HCT116 (cell line): ENCODE data around the gene EPHA4. TPM values are rescaled to one million over a fixed set of nuclear protein-coding genes. Genes with fewer than 3 reads are reported as not detected.

ENCODE experiments used
- ATAC-seq: fragments of 200-7000 bp; cut with Tn5 transposase; 2 replicates; pipeline ENCODE4 v1.9.1; 2020; ENCODE audit warnings: mild to moderate bottlenecking, moderate library complexity
- BruUV-seq: library from RNA; stranded (reverse); fragments of 400-500 nt; replicated peaks from 2 replicates; lab custom pipeline; 2021; lab: Mats Ljungman, UMichigan
- CTCF ChIA-PET: fragments of 300-600 bp; sonication (Branson Sonifier 250); formaldehyde crosslinking; loops from one replicate; lab custom pipeline; 2021; ENCODE audit warnings: antibody characterized with exemption; lab: Charles Lee
- POLR2A ChIA-PET: fragments of 300-600, 350-600 bp; sonication (Branson Sonifier 250); formaldehyde crosslinking; loops from one replicate; lab custom pipeline; 2021; ENCODE audit warnings: antibody characterized with exemption; lab: Charles Lee
- RAD21 ChIA-PET, 2 experiments: fragments of 300-600 bp; sonication (Branson Sonifier 250); formaldehyde crosslinking; loops; one replicate each; lab custom pipeline; 2023; ENCODE audit warnings: low total read pairs in 2 of 2; ENCODE audit not compliant: uncharacterized antibody in 2 of 2, unreplicated experiment in 2 of 2, low non-redundant PET in 1 of 2; lab: Charles Lee
- DNase-seq: peaks from one replicate; pipeline ENCODE4 v3.0.0-alpha.2; 2010; ENCODE audit warnings: low read depth, low spot score
- H2AFZ ChIP-seq: fragments of 200-600 bp; shearing (Covaris generic), sonication (generic); 2 replicates; pipeline ENCODE4 v1.6.1; 2017; ENCODE audit warnings: low read depth, mixed run types, mixed read lengths, antibody characterized with exemption, low read length; ENCODE audit not compliant: poor library complexity, severe bottlenecking
- H3K27ac ChIP-seq: 2 replicates; pipeline ENCODE4 v1.5.1; 2012; ENCODE audit warnings: low read depth, low read length
- H3K27me3 ChIP-seq: fragments of 200-600 bp; sonication (generic); 2 replicates; pipeline ENCODE4 v1.6.1; 2016; ENCODE audit warnings: mixed run types, low read length, mixed read lengths; ENCODE audit not compliant: insufficient read depth
- H3K36me3 ChIP-seq, 2 experiments: fragments of 200-500 bp in 1 of 2; fragments of 200-600 bp in 1 of 2; sonication (Bioruptor generic) in 1 of 2; sonication (generic) in 1 of 2; 2 replicates each; pipeline versions ENCODE4 v1.5.1 to v1.6.1; 2014 to 2016; ENCODE audit warnings: low read length in 2 of 2, inconsistent platforms in 1 of 2, mixed read lengths in 1 of 2, mixed run types in 1 of 2; ENCODE audit not compliant: insufficient read depth in 2 of 2, control insufficient read depth in 1 of 2
- H3K4me1 ChIP-seq, 2 experiments: fragments of 200-600 bp in 1 of 2; sonication (generic) in 1 of 2; 2 replicates each; pipeline versions ENCODE4 v1.5.1 to v1.6.1; 2012 to 2017; ENCODE audit warnings: low read length in 2 of 2, inconsistent platforms in 1 of 2, mild to moderate bottlenecking in 1 of 2, mixed read lengths in 1 of 2, mixed run types in 1 of 2, moderate library complexity in 1 of 2; ENCODE audit not compliant: insufficient read depth in 2 of 2, control insufficient read depth in 1 of 2
- H3K4me2 ChIP-seq: fragments of 200-600 bp; sonication (generic); 2 replicates; pipeline ENCODE4 v1.6.1; 2017; ENCODE audit warnings: mixed run types, low read length, mixed read lengths
- H3K4me3 ChIP-seq, 2 experiments: fragments of 200-600 bp in 1 of 2; sonication (generic) in 1 of 2; replicated peaks in 1 of 2; 2 replicates each; pipeline ENCODE4 v1.5.1; 2011 to 2016; ENCODE audit warnings: low read length in 2 of 2, control low read depth in 1 of 2, low read depth in 1 of 2, mild to moderate bottlenecking in 1 of 2, mixed read lengths in 1 of 2, mixed run types in 1 of 2
- H3K79me2 ChIP-seq: fragments of 200-600 bp; sonication (generic); 2 replicates; pipeline ENCODE4 v1.6.1; 2017; ENCODE audit warnings: mild to moderate bottlenecking, mixed run types, low read length, moderate library complexity, mixed read lengths; ENCODE audit not compliant: insufficient read depth
- H3K9ac ChIP-seq: fragments of 200-600 bp; sonication (generic); 2 replicates; pipeline ENCODE4 v1.6.1; 2016; ENCODE audit warnings: low read length, mixed read lengths
- H3K9me2 ChIP-seq: fragments of 200-600 bp; sonication (generic), shearing (Covaris generic); 2 replicates; pipeline ENCODE4 v1.6.1; 2017; ENCODE audit warnings: mixed run types, mild to moderate bottlenecking, moderate library complexity; ENCODE audit not compliant: insufficient read depth
- H3K9me3 ChIP-seq, 2 experiments: fragments of 200-500 bp in 1 of 2; fragments of 200-600 bp in 1 of 2; sonication (Bioruptor generic) in 1 of 2; sonication (generic) in 1 of 2; 2 replicates each; pipeline ENCODE4 v1.6.1; 2014 to 2017; ENCODE audit warnings: low read length in 2 of 2, mixed read lengths in 2 of 2, inconsistent platforms in 1 of 2, low read depth in 1 of 2, mild to moderate bottlenecking in 1 of 2, mixed run types in 1 of 2, moderate library complexity in 1 of 2; ENCODE audit not compliant: control insufficient read depth in 1 of 2, insufficient read depth in 1 of 2
- H4K20me1 ChIP-seq: fragments of 200-600 bp; sonication (generic), shearing (Covaris generic); 2 replicates; pipeline ENCODE4 v1.6.1; 2017; ENCODE audit warnings: mixed run types, mild to moderate bottlenecking, moderate library complexity; ENCODE audit not compliant: insufficient read depth
- ATF3 ChIP-seq: IDR thresholded peaks from 2 replicates; pipeline ENCODE4 v1.6.1; 2012
- CBX3 ChIP-seq: IDR thresholded peaks from 2 replicates; pipeline ENCODE4 v1.6.1; 2012; ENCODE audit warnings: low read depth
- CTCF ChIP-seq, 3 experiments: fragments of 200-600 bp in 1 of 3; sonication (generic) in 1 of 3; IDR thresholded peaks in 2 of 3; conservative IDR thresholded peaks in 1 of 3; 2 replicates each; pipeline ENCODE4 v1.5.1; 2012 to 2017; ENCODE audit warnings: low read depth in 2 of 3, low read length in 2 of 3, antibody characterized with exemption in 1 of 3, borderline replicate concordance in 1 of 3, control low read depth in 1 of 3, mild to moderate bottlenecking in 1 of 3, mixed read lengths in 1 of 3, mixed run types in 1 of 3, moderate library complexity in 1 of 3; ENCODE audit not compliant: insufficient read depth in 1 of 3
- EGR1 ChIP-seq: IDR thresholded peaks from 2 replicates; pipeline ENCODE4 v1.6.1; 2012; ENCODE audit warnings: low read depth
- EZH2 ChIP-seq: fragments of 200-600 bp; sonication (generic); IDR thresholded peaks from 2 replicates; pipeline ENCODE4 v1.6.1; 2017; ENCODE audit warnings: antibody characterized with exemption, mixed run types
- EZH2phosphoT487 ChIP-seq: fragments of 200-600 bp; IDR thresholded peaks from 2 replicates; pipeline ENCODE4 v1.6.1; 2018; ENCODE audit warnings: antibody characterized with exemption, borderline replicate concordance
- FOSL1 ChIP-seq: IDR thresholded peaks from 2 replicates; pipeline ENCODE4 v1.6.1; 2012; ENCODE audit warnings: low read depth
- POLR2AphosphoS5 ChIP-seq: IDR thresholded peaks from 2 replicates; pipeline ENCODE4 v1.6.1; 2011; ENCODE audit warnings: mild to moderate bottlenecking, low read depth, low read length, moderate library complexity
- RAD21 ChIP-seq: IDR thresholded peaks from 2 replicates; pipeline ENCODE4 v1.6.1; 2012; ENCODE audit warnings: low read depth, mild to moderate bottlenecking
- SP1 ChIP-seq: IDR thresholded peaks from 2 replicates; pipeline ENCODE4 v1.6.1; 2012; ENCODE audit warnings: low read depth
- SRF ChIP-seq: IDR thresholded peaks from 2 replicates; pipeline ENCODE4 v1.6.1; 2012; ENCODE audit warnings: low read depth
- TCF7L2 ChIP-seq: IDR thresholded peaks from 2 replicates; pipeline ENCODE4 v1.7.0; 2011; ENCODE audit warnings: borderline replicate concordance, inconsistent platforms; ENCODE audit not compliant: insufficient read depth, insufficient read length; ENCODE audit errors: extremely low read depth
- YY1 ChIP-seq: IDR thresholded peaks from 2 replicates; pipeline ENCODE4 v1.6.1; 2011; ENCODE audit warnings: low read length, low read depth, moderate library complexity, mild to moderate bottlenecking; ENCODE audit not compliant: insufficient replicate concordance; ENCODE audit errors: extremely low read depth
- ZBTB33 ChIP-seq: IDR thresholded peaks from 2 replicates; pipeline ENCODE4 v1.6.1; 2011; ENCODE audit warnings: mild to moderate bottlenecking, low read length, moderate library complexity; ENCODE audit not compliant: insufficient replicate concordance; ENCODE audit errors: extremely low read depth
- ZFX ChIP-seq: fragments of 450-650 bp; IDR thresholded peaks from 2 replicates; pipeline ENCODE4 v1.6.1; 2017
- ZNF274 ChIP-seq: fragments of 200-500 bp; sonication (Bioruptor generic); IDR thresholded peaks from 2 replicates; pipeline ENCODE4 v1.6.1; 2014; ENCODE audit warnings: mild to moderate bottlenecking, low read depth, low read length, inconsistent platforms
- intact Hi-C: fragments of 100-400 bp; cut with micrococcal nuclease; formaldehyde crosslinking; loops from 2 replicates; pipeline ENCODE4 v1.10.0; 2022
- total RNA-seq: library from RNA; stranded (reverse); gene quantifications from one replicate; pipeline ENCODE4 v1.2.1, GENCODE V29; 2021; ENCODE audit not compliant: unreplicated experiment

EPHA4 gene
- total RNA-seq, 1 experiment from 2014 or later = 3.5 TPM

GRCh38 chr2:221455214-221455613 is 116.9 kb downstream of the EPHA4 start:
- H3K79me2 ChIP-seq = no peaks in the 10 kb centered on the region
- ATAC-seq = no peak
- 0 out of 2 replicates have a peak, but pooled peaks cover 2% of the 10 kb centered on the region for H3K27me3 ChIP-seq
- no peak for TF ChIP-seq ZFX
- TF ChIP-seq TCF7L2 = no peak
- no peak for TF ChIP-seq SP1
- no peak for TF ChIP-seq RAD21
- TF ChIP-seq CTCF (IDR thresholded peaks at IDR 0.05 in 2 of 3, conservative IDR thresholded peaks at IDR 0.05 in 1 of 3; ENCODE audit: borderline replicate concordance in 1 of 3, insufficient read depth in 1 of 3, low read depth in 2 of 3, low read length in 2 of 3) = no peak
- TF ChIP-seq ZBTB33 = no peak
- TF ChIP-seq ATF3 = no peak
- TF ChIP-seq EZH2phosphoT487 = no peak
- no peak for TF ChIP-seq POLR2AphosphoS5
- TF ChIP-seq EZH2 = no peak
- TF ChIP-seq SRF = no peak
- no peak for TF ChIP-seq FOSL1
- no peak for TF ChIP-seq ZNF274
- no peak for TF ChIP-seq CBX3
- TF ChIP-seq YY1 = no peak
- TF ChIP-seq EGR1 = no peak
- no peak overlapping the region for H3K9ac ChIP-seq
- no peaks in the 10 kb centered on the region for H3K36me3 ChIP-seq
- H3K9me2 ChIP-seq = no peaks in the 10 kb centered on the region
- DNase-seq = no peak
- H3K4me1 ChIP-seq = no peaks in the 10 kb centered on the region
- CTCF ChIA-PET = no interaction called here
- no peak overlapping the region for H3K4me2 ChIP-seq
- no peak overlapping the region for H3K27ac ChIP-seq
- no peaks in the 10 kb centered on the region for H4K20me1 ChIP-seq
- no peak overlapping the region for H3K4me3 ChIP-seq
- RAD21 ChIA-PET = no interaction called here
- H3K9me3 ChIP-seq = no peaks in the 10 kb centered on the region
- intact Hi-C loops = no loop called here
- POLR2A ChIA-PET = no interaction called here
- no TSS peak for BruUV-seq
- no peak overlapping the region for H2AFZ ChIP-seq
